K562 (cell line): ENCODE results near the gene RETREG2. TPM values are rescaled to one million over a fixed set of nuclear protein-coding genes. Genes with fewer than 3 reads are reported as not detected.

Source experiments
- ATAC-seq: fragments of 200-7000 bp; cut with Tn5 transposase; 3 replicates; pipeline ENCODE4 v1.9.1; 2020; ENCODE audit warnings: moderate library complexity
- Bru-seq: library from RNA; stranded (reverse); fragments of 400-500 nt; gene quantifications from one replicate; lab custom pipeline; 2021; lab: Mats Ljungman, UMichigan
- BruChase-seq, 2 experiments: library from RNA; stranded (reverse); fragments of 400-500 nt; gene quantifications; one replicate each; lab custom pipeline; 2021; lab: Mats Ljungman, UMichigan
- BruUV-seq: library from RNA; stranded (reverse); fragments of 400-500 nt; replicated peaks from 2 replicates; lab custom pipeline; 2021; lab: Mats Ljungman, UMichigan
- CTCF ChIA-PET: fragments of 300-600 bp; formaldehyde crosslinking; extraction: SDS; loops from one replicate; lab custom pipeline; 2021; ENCODE audit warnings: low intra/inter-chr PET ratio; lab: Yijun Ruan, JAX
- POLR2A ChIA-PET: fragments of 300-600, 350-650 bp; sonication (Branson Sonifier 250); formaldehyde crosslinking; extraction: SDS; loops from one replicate; lab custom pipeline; 2021; ENCODE audit warnings: antibody characterized with exemption, inconsistent platforms; lab: Yijun Ruan, JAX
- DNase-seq, 4 experiments: peaks; one replicate each; pipeline versions ENCODE4 v3.0.0 to v3.0.0-alpha.2; 2011 to 2018; ENCODE audit warnings: low spot score in 3 of 4, mixed read lengths in 3 of 4; ENCODE audit errors: extremely low read depth in 1 of 4
- FAIRE-seq: peaks from 2 replicates; lab custom pipeline; 2011; peaks lifted over from hg19 to GRCh38; lab: Jason Lieb, UNC
- H2AFZ ChIP-seq: 2 replicates; pipeline ENCODE4 v1.6.0; 2011; ENCODE audit warnings: low read depth, low read length, control low read depth, inconsistent platforms
- H3K27ac ChIP-seq: fragments of 200-600 bp; 3 replicates; pipeline ENCODE4 v1.8.0; 2011; ENCODE audit warnings: low read depth, mild to moderate bottlenecking, control low read depth, inconsistent platforms, low read length, moderate library complexity, mixed read lengths; ENCODE audit errors: extremely low read depth
- H3K27me3 ChIP-seq, 2 experiments: fragments of 300-600 bp in 1 of 2; 2 replicates in 1 of 2; 3 replicates in 1 of 2; pipeline versions ENCODE4 v1.6.0 to v1.8.0; 2011; ENCODE audit warnings: inconsistent platforms in 2 of 2, low read length in 2 of 2, mild to moderate bottlenecking in 1 of 2, mixed read lengths in 1 of 2, moderate library complexity in 1 of 2; ENCODE audit not compliant: control insufficient read depth in 2 of 2, insufficient read depth in 2 of 2
- H3K36me3 ChIP-seq: fragments of 300-600 bp; 3 replicates; pipeline ENCODE4 v1.8.0; 2011; ENCODE audit warnings: mild to moderate bottlenecking, low read length, inconsistent platforms; ENCODE audit not compliant: control insufficient read depth, insufficient read depth
- H3K4me1 ChIP-seq, 2 experiments: fragments of 200-600 bp in 1 of 2; replicated peaks in 1 of 2; 2 replicates in 1 of 2; 3 replicates in 1 of 2; pipeline versions ENCODE4 v1.5.1 to v1.8.0; 2011; ENCODE audit warnings: inconsistent platforms in 2 of 2, low read length in 2 of 2, mild to moderate bottlenecking in 1 of 2, mixed read lengths in 1 of 2, moderate library complexity in 1 of 2; ENCODE audit not compliant: control insufficient read depth in 2 of 2, insufficient read depth in 2 of 2
- H3K4me2 ChIP-seq: 2 replicates; pipeline ENCODE4 v1.6.1; 2011; ENCODE audit warnings: low read length, control low read depth, inconsistent platforms, mixed read lengths; ENCODE audit not compliant: insufficient read depth
- H3K4me3 ChIP-seq: fragments of 200-600 bp; sonication (generic), shearing (Covaris generic); 2 replicates; pipeline ENCODE4 v1.5.1; 2016; ENCODE audit warnings: control low read depth, inconsistent platforms
- H3K79me2 ChIP-seq: fragments of 200-600 bp; 3 replicates; pipeline ENCODE4 v1.8.0; 2011; ENCODE audit warnings: low read length, inconsistent platforms; ENCODE audit not compliant: control insufficient read depth, insufficient read depth
- H3K9ac ChIP-seq, 2 experiments: 2 replicates each; pipeline versions ENCODE4 v1.6.0 to v1.6.1; 2011; ENCODE audit warnings: low read depth in 2 of 2, low read length in 2 of 2, control low read depth in 1 of 2, inconsistent platforms in 1 of 2, mild to moderate bottlenecking in 1 of 2, mixed read lengths in 1 of 2; ENCODE audit not compliant: insufficient read depth in 1 of 2
- H3K9me1 ChIP-seq: one replicate; pipeline ENCODE4 v1.6.0; 2011; ENCODE audit warnings: inconsistent platforms, mild to moderate bottlenecking, low read length, moderate library complexity; ENCODE audit not compliant: control insufficient read depth, insufficient read depth
- H3K9me3 ChIP-seq: replicated peaks from 2 replicates; pipeline ENCODE4 v1.5.1; 2011; ENCODE audit warnings: low read depth, low read length, inconsistent platforms; ENCODE audit not compliant: control insufficient read depth, insufficient read depth
- H4K20me1 ChIP-seq: replicated peaks from 2 replicates; pipeline ENCODE4 v1.6.1; 2011; ENCODE audit warnings: low read length, inconsistent platforms, mixed read lengths; ENCODE audit not compliant: control insufficient read depth, insufficient read depth
- KDM5B ChIP-seq: fragments of 200-600 bp; sonication (generic); IDR thresholded peaks from 2 replicates; pipeline ENCODE4 v1.6.1; 2012; ENCODE audit warnings: low read depth, mild to moderate bottlenecking, moderate library complexity, low read length, control low read depth, inconsistent platforms; ENCODE audit not compliant: insufficient replicate concordance
- PBX2 ChIP-seq, 2 experiments: IDR thresholded peaks in 1 of 2; conservative IDR thresholded peaks in 1 of 2; 2 replicates each; pipeline ENCODE4 v1.6.1; 2016; ENCODE audit warnings: low read depth in 2 of 2, mild to moderate bottlenecking in 1 of 2, missing compliant biosample characterization in 1 of 2, missing genetic modification characterization in 1 of 2, moderate library complexity in 1 of 2
- RUNX1 ChIP-seq: sonication (generic); IDR thresholded peaks from 2 replicates; pipeline ENCODE4 v1.6.1; 2016; ENCODE audit warnings: antibody characterized with exemption, low read depth
- SLC30A9 ChIP-seq: fragments of 250-450 bp; sonication (Bioruptor Pico); IDR thresholded peaks from 2 replicates; pipeline ENCODE4 v1.8.0; 2022; ENCODE audit warnings: mild to moderate bottlenecking, moderate library complexity
- whole genome bisulfite sequencing: fragments of 100-300 bp; shearing (Covaris generic); methylation state at CpG from one replicate; pipeline ENCODE4 v1.1.6; 2016; ENCODE audit warnings: low coverage, mixed read lengths; ENCODE audit not compliant: insufficient coverage; ENCODE audit errors: missing lambda C conversion rate; 5-methylcytosine and 5-hydroxymethylcytosine counted together
- in situ Hi-C: fragments of 300-500 bp; cut with MboI; formaldehyde crosslinking; loops from 4 replicates; pipeline ENCODE4 v1.15.0; 2018; ENCODE audit warnings: inconsistent platforms, mixed read lengths
- intact Hi-C: fragments of 100-400 bp; cut with micrococcal nuclease; formaldehyde crosslinking; loops from 2 replicates; pipeline ENCODE4 v1.14.2; 2022
- long read RNA-seq, 3 experiments: library from polyadenylated mRNA in 2 of 3; library from RNA in 1 of 3; unstranded in 2 of 3; stranded (forward) in 1 of 3; transcript quantifications; one replicate each; pipeline ENCODE4 v2.0.0, GENCODE V29; 2019 to 2022
- polyA minus RNA-seq, 3 experiments: library from RNA; depleted of rRNA, polyadenylated mRNA; stranded (reverse); fragments of >200 nt; gene quantifications; 2 replicates each; pipeline ENCODE4 v1.2.3, GENCODE V29; 2011
- polyA plus RNA-seq, 8 experiments: library from polyadenylated mRNA; depleted of rRNA in 4 of 8; stranded (reverse) in 5 of 8; unstranded in 3 of 8; fragments of >200 nt; fragmentation: Nextera tagmentation in 2 of 8; fragmentation: Illumina TruSeq in 1 of 8; extraction: Ambion mirVana in 2 of 8; extraction: Trizol in 1 of 8; gene quantifications; 2 replicates each; pipeline versions ENCODE4 v1.2.1 to v1.2.3, GENCODE V29; 2011 to 2014; ENCODE audit warnings: inconsistent platforms in 1 of 8, missing spikeins in 1 of 8
- total RNA-seq, 7 experiments: library from RNA; depleted of rRNA in 6 of 7; stranded (reverse); fragments of >200 nt in 6 of 7; fragmentation: Illumina TruSeq in 2 of 7; extraction: Trizol in 2 of 7; gene quantifications; 2 replicates each; pipeline versions ENCODE4 v1.2.1 to v1.2.3, GENCODE V29; 2011 to 2021; ENCODE audit warnings: low replicate concordance in 1 of 7
- TF ChIP-seq, protein P1 (sequence below): fragments of 250-450 bp; sonication (Bioruptor Pico); IDR thresholded peaks from 2 replicates; pipeline ENCODE4 v1.8.0; 2022; ENCODE audit warnings: inconsistent platforms

Gene RETREG2, protein sequence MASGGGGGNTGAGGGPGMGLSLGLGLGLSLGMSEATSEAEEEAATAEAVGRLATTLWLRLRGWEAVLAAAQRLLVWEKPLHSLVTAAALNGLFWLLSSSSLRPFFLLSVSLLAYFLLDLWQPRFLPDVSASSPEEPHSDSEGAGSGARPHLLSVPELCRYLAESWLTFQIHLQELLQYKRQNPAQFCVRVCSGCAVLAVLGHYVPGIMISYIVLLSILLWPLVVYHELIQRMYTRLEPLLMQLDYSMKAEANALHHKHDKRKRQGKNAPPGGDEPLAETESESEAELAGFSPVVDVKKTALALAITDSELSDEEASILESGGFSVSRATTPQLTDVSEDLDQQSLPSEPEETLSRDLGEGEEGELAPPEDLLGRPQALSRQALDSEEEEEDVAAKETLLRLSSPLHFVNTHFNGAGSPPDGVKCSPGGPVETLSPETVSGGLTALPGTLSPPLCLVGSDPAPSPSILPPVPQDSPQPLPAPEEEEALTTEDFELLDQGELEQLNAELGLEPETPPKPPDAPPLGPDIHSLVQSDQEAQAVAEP
- 69.1 and 138 TPM in 2 replicates for total RNA-seq (2011; cell fraction: chromatin; rRNA removed; ENCODE audit: low replicate concordance)
- 103 and 107 TPM in 2 replicates for total RNA-seq (2011; cell fraction: nucleolus; rRNA removed)
- total RNA-seq (2011; cell fraction: nucleoplasm; rRNA removed) = 90.0 and 101 TPM in 2 replicates
- 19.2 and 19.9 TPM in 2 replicates for total RNA-seq (2014; rRNA removed)
- 13.2 and 16.0 TPM in 2 replicates for total RNA-seq (2014; rRNA removed; fragmentation: Illumina TruSeq; extraction: Trizol)
- total RNA-seq (2015; rRNA removed; fragmentation: Illumina TruSeq; extraction: Trizol) = 18.5 and 19.2 TPM in 2 replicates
- 32.1 TPM in 2 replicates for total RNA-seq (2021)
- 40.1 and 40.6 TPM in 2 replicates for polyA plus RNA-seq (2011; rRNA removed)
- polyA plus RNA-seq (2011; cell fraction: cytosol; rRNA removed) = 39.4 and 45.9 TPM in 2 replicates
- polyA plus RNA-seq (2011; cell fraction: nucleus; rRNA removed) = 94.6 and 99.4 TPM in 2 replicates
- polyA plus RNA-seq (2012) = 23.0 and 32.5 TPM in 2 replicates
- 20.5 and 22.1 TPM in 2 replicates for polyA plus RNA-seq (2014; fragmentation: Illumina TruSeq; extraction: Trizol)
- polyA plus RNA-seq (2014; fragmentation: Nextera tagmentation; extraction: Ambion mirVana) = 10 to 100 TPM in 1 of 2 experiments, 1 to 10 TPM in 1; 4.9 to 22.6 TPM
- polyA plus RNA-seq (2014; rRNA removed) = 18.7 and 19.2 TPM in 2 replicates
- polyA minus RNA-seq (2011; rRNA and poly(A)+ RNA removed) = 35.8 and 54.1 TPM in 2 replicates
- 18.1 and 28.9 TPM in 2 replicates for polyA minus RNA-seq (2011; cell fraction: cytosol; rRNA and poly(A)+ RNA removed)
- 38.9 and 61.0 TPM in 2 replicates for polyA minus RNA-seq (2011; cell fraction: nucleus; rRNA and poly(A)+ RNA removed)
- Bru-seq, nascent RNA = percentile 73 among the genes with signal in this experiment
- BruChase-seq, experiment 1, labeled RNA remaining after a 2-hour chase = percentile 66 among the genes with signal in this experiment
- BruChase-seq, experiment 2, labeled RNA remaining after a 6-hour chase = percentile 72 among the genes with signal in this experiment
- long read RNA-seq, experiment 1, full-length matches to known transcripts = 13 of 77 reads
- long read RNA-seq, experiment 1, partial matches to known transcripts = 52 of 77 reads
- long read RNA-seq, experiment 1, other reads (novel, unspliced or antisense) = 12 of 77 reads
- long read RNA-seq, experiment 2, full-length matches to known transcripts = 9 of 19 reads
- long read RNA-seq, experiment 2, partial matches to known transcripts = 5 of 19 reads
- long read RNA-seq, experiment 2, other reads (novel, unspliced or antisense) = 5 of 19 reads
- long read RNA-seq, experiment 3, partial matches to known transcripts = 0 of 7 reads
- long read RNA-seq, experiment 3, other reads (novel, unspliced or antisense) = 7 of 7 reads

GRCh38 chr2:219177552-219178376, at the start of gene RETREG2:
Gene RETREG2, plus strand, starts transcription at chr2:219178275. Its CDS starts 78 bp downstream, at chr2:219178353.
- intact Hi-C loops = loop anchor here (1.0 to 2.0 kb wide), 4 partner anchors 17 to 102 kb away; partner anchors contain the start of genes ABCB6, DNAJB2, NHEJ1 and ZFAND2B
- Histone ChIP-seq H4K20me1 (no peaks in the 10 kb centered on the region), H3K4me1 (peaks cover 9 to 25% of the 10 kb centered on the region in 2 experiments; a peak in 4 of 5 replicates), H2AFZ (peak within 1 kb of the TSS; percentile 88), H3K9me3 (no peaks in the 10 kb centered on the region), H3K79me2 (peaks cover 42% of the 10 kb centered on the region), H3K4me2 (peak within 1 kb of the TSS; percentile 100), H3K27me3 (no peaks in the 10 kb centered on the region), H3K9me1 (no peaks in the 10 kb centered on the region), H3K9ac (peak within 1 kb of the TSS; percentile 90 to 94), H3K4me3 (peak within 1 kb of the TSS; percentile 80), H3K36me3 (peaks cover 55% of the 10 kb centered on the region; the same call in 2 of the 3 replicates), H3K27ac (peak within 1 kb of the TSS; percentile 97)
- CTCF ChIA-PET = interaction anchor here (0.8 kb wide), 1 partner anchor 34 kb away, joined by 4 read pairs; no protein-coding TSS in a partner anchor
- 0% methylated on average over 20 of the region's 67 CpGs for WGBS
- FAIRE-seq = peak; percentile 94
- BruUV-seq = TSS peak; percentile 31
- in situ Hi-C loops = no loop called here
- DNase-seq = peak; percentile 89 to 96 (median 93)
- ATAC-seq = peak; percentile 86
- POLR2A ChIA-PET = interaction anchor here (1.0 to 1.7 kb wide), 3 partner anchors 13 to 18 kb away, joined by 3 to 9 read pairs (median 8); no protein-coding TSS in a partner anchor
- peak; percentile 61 for TF ChIP-seq KDM5B
- TF ChIP-seq, protein P1, sequence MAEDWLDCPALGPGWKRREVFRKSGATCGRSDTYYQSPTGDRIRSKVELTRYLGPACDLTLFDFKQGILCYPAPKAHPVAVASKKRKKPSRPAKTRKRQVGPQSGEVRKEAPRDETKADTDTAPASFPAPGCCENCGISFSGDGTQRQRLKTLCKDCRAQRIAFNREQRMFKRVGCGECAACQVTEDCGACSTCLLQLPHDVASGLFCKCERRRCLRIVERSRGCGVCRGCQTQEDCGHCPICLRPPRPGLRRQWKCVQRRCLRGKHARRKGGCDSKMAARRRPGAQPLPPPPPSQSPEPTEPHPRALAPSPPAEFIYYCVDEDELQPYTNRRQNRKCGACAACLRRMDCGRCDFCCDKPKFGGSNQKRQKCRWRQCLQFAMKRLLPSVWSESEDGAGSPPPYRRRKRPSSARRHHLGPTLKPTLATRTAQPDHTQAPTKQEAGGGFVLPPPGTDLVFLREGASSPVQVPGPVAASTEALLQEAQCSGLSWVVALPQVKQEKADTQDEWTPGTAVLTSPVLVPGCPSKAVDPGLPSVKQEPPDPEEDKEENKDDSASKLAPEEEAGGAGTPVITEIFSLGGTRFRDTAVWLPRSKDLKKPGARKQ (CRISPR knock-in tag) = no peak
- TF ChIP-seq PBX2 (CRISPR knock-in tag; IDR thresholded peaks at IDR 0.05; ENCODE audit: low read depth) = no peak
- no peak for TF ChIP-seq PBX2 (tag; conservative IDR thresholded peaks at IDR 0.05; ENCODE audit: low read depth)
- TF ChIP-seq SLC30A9 = no peak
- TF ChIP-seq RUNX1 = no peak
